ENCODE data around the gene TMEM119. TPM values are rescaled to one million over a fixed set of nuclear protein-coding genes. Genes with fewer than 3 reads are reported as not detected.

TMEM119 gene
- total and polyA plus RNA-seq, 2 of the 4 experiments (the other 2 are of a cell fraction), result 8.1 to 9.2 TPM

DNA sequence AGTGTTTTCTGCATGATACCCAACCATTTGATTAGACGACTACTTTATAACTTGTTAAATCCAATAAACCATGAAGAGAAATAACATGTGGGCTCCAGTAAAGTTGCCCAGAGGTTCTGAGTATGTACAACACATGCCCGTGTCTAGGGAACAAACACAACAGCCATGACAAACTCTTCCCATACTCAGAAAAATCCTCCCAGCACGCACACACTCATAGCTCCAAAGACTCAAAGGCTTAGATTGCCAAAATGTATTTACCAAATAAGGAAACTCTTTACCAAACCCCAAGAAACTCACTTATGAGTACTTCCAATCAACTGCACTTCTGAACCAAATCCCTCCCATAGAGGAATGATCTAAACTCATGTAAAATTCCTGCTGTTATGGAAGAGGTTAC, 54.2 kb downstream of the TMEM119 start:
- Histone ChIP-seq H4K91ac (ENCODE audit: insufficient read depth, low read depth, low read length) (no peak overlapping the region), H3K4me2 (ENCODE audit: low read depth, low read length) (no peak overlapping the region), H4K20me1 (ENCODE audit: insufficient read depth, low read length) (peaks cover 21% of the 10 kb centered on the region; the same call in 1 of the 2 replicates), H3K27me3 (ENCODE audit: control insufficient read depth, insufficient read depth, low read length) (no peaks in the 10 kb centered on the region), H3K27ac (ENCODE audit: insufficient read depth, low read length) (no peak overlapping the region), H3K9me3 (ENCODE audit: control insufficient read depth, insufficient read depth, low read length) (no peaks in the 10 kb centered on the region), H2BK5ac (ENCODE audit: low read depth, low read length, poor library complexity, severe bottlenecking) (no peak overlapping the region), H3K4me1 (ENCODE audit: control insufficient read depth, insufficient read depth, low read length) (no peaks in the 10 kb centered on the region), H3K9me1 (ENCODE audit: insufficient read depth, low read length) (peaks cover 13% of the 10 kb centered on the region), H2BK120ac (ENCODE audit: low read depth, low read length) (no peak overlapping the region), H3K14ac (replicated peaks; ENCODE audit: low read depth, low read length) (no peak overlapping the region), H3K79me1 (ENCODE audit: low read depth in 1 of 2, low read length in 2 of 2) (peaks cover 35 to 60% of the 10 kb centered on the region in 2 experiments), H4K8ac (ENCODE audit: low read depth in 2 of 2, low read length in 2 of 2) (no peak overlapping the region), H3K36me3 (ENCODE audit: control insufficient read depth, insufficient read depth, low read length) (peaks cover 35% of the 10 kb centered on the region), H4K5ac (ENCODE audit: low read depth, low read length) (no peak overlapping the region), H3K18ac (ENCODE audit: low read depth, low read length) (no peak overlapping the region), H2BK15ac (ENCODE audit: low read depth, low read length) (no peak overlapping the region), H3K9ac (ENCODE audit: low read depth, low read length) (no peak overlapping the region), H3K56ac (ENCODE audit: extremely low read depth, insufficient read depth, low read length) (no peak overlapping the region), H3K4ac (ENCODE audit: low read depth, low read length) (no peak overlapping the region), H2BK20ac (ENCODE audit: low read depth, low read length) (no peak overlapping the region), H2AFZ (replicated peaks; ENCODE audit: low read length, poor library complexity) (no peak overlapping the region), H2AK5ac (ENCODE audit: low read depth, low read length) (no peak overlapping the region), H3K23ac (ENCODE audit: low read depth, low read length) (no peak overlapping the region), H2AK9ac (replicated peaks; ENCODE audit: low read depth, low read length, poor library complexity) (no peak overlapping the region), H3K4me3 (ENCODE audit: insufficient read depth, low read depth, low read length) (no peak overlapping the region)
- POLR2A ChIA-PET (ENCODE audit: unreplicated experiment), result no interaction called here
- in situ Hi-C loops (cut with MboI; ENCODE audit: low sequenced_read_pairs), result no loop called here
- 100% methylated on average over 1 of the region's 3 CpGs; no CpG with 5 or more reads in 1 of the 2 experiments for WGBS, 2 experiments (ENCODE audit: extremely low coverage in 2 of 2, insufficient read length in 1 of 2)
- DNase-seq, result no peak
- ATAC-seq (ENCODE audit: low read depth), result no peak
- no TSS peak for BruUV-seq (replicated peaks)
- no peak for TF ChIP-seq MXI1 (IDR thresholded peaks at IDR 0.05; ENCODE audit: borderline replicate concordance, low read depth, low read length)
- TF ChIP-seq NFE2L2 (IDR thresholded peaks at IDR 0.05; ENCODE audit: low read depth, low read length), result no peak
- TF ChIP-seq, protein P1, sequence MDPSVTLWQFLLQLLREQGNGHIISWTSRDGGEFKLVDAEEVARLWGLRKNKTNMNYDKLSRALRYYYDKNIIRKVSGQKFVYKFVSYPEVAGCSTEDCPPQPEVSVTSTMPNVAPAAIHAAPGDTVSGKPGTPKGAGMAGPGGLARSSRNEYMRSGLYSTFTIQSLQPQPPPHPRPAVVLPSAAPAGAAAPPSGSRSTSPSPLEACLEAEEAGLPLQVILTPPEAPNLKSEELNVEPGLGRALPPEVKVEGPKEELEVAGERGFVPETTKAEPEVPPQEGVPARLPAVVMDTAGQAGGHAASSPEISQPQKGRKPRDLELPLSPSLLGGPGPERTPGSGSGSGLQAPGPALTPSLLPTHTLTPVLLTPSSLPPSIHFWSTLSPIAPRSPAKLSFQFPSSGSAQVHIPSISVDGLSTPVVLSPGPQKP (IDR thresholded peaks at IDR 0.05; ENCODE audit: borderline replicate concordance, low read depth, low read length), result no peak
- CTCF ChIA-PET, result no interaction called here
- intact Hi-C loops (cut with micrococcal nuclease), result no loop called here
- dilution Hi-C loops (cut with HindIII; ENCODE audit: low sequenced_read_pairs, unreplicated experiment), result no loop called here

Measured in IMR-90 (cell line).